ENCODE data around the gene SELENOM. TPM values are rescaled to one million over a fixed set of nuclear protein-coding genes. Genes with fewer than 3 reads are reported as not detected.
A peak's percentile ranks its signal among the peaks of the same experiment; 100 is the strongest.
"Not testable (repeated sequence)": the region's sequence is repeated elsewhere in the genome, so short reads cannot be mapped to it uniquely, and the experiment has no call there.

Gene SELENOM
- total RNA-seq, 6 experiments from 2014 or later: 237 to 356 (median 265) TPM

- H3K9me3 Mint-ChIP-seq: no peaks in the 10 kb centered on the region
- peaks cover 2% of the 10 kb centered on the region for H3K27me3 Mint-ChIP-seq (ENCODE audit: insufficient read depth)
- H3K36me3 Mint-ChIP-seq (ENCODE audit: low read depth): peaks cover 12% of the 10 kb centered on the region; the same call in 1 of the 2 replicates
- no peak for TF ChIP-seq CTCF (IDR thresholded peaks at IDR 0.05)
- DNase-seq: no peak
- no peak overlapping the region for H3K4me3 Mint-ChIP-seq
- no peak overlapping the region for H3K27ac Mint-ChIP-seq
- H3K4me1 Mint-ChIP-seq (ENCODE audit: low read depth): peaks cover 24% of the 10 kb centered on the region
These were observed 29.7 kb downstream of the SELENOM start for GRCh38 chr22:31077681-31078080.

- peaks cover 4% of the 10 kb centered on the region for H3K27me3 Mint-ChIP-seq (ENCODE audit: insufficient read depth)
- no peak for TF ChIP-seq CTCF (IDR thresholded peaks at IDR 0.05)
- H3K36me3 Mint-ChIP-seq (ENCODE audit: low read depth): no peaks in the 10 kb centered on the region
- H3K27ac Mint-ChIP-seq: no peak overlapping the region
- H3K4me3 Mint-ChIP-seq: no peak overlapping the region
- no peaks in the 10 kb centered on the region for H3K9me3 Mint-ChIP-seq
- no peak for DNase-seq
- H3K4me1 Mint-ChIP-seq (ENCODE audit: low read depth): peaks cover 16% of the 10 kb centered on the region
These were observed 31.4 kb downstream of the SELENOM start for GRCh38 chr22:31075961-31076360.

- not testable (repeated sequence) for DNase-seq; H3K4me3 Mint-ChIP-seq; H3K27ac Mint-ChIP-seq; H3K9me3 Mint-ChIP-seq; H3K36me3 Mint-ChIP-seq (ENCODE audit: low read depth); H3K27me3 Mint-ChIP-seq (ENCODE audit: insufficient read depth)
- peaks cover 15% of the 10 kb centered on the region for H3K4me1 Mint-ChIP-seq (ENCODE audit: low read depth)
These were observed 33.7 kb downstream of the SELENOM start for GRCh38 chr22:31073545-31074145.

GRCh38 chr22:31073125-31073524, 34.2 kb downstream of the SELENOM start:
- H3K27ac Mint-ChIP-seq; H3K9me3 Mint-ChIP-seq; H3K4me1 Mint-ChIP-seq (ENCODE audit: low read depth); H3K27me3 Mint-ChIP-seq (ENCODE audit: insufficient read depth); DNase-seq; H3K4me3 Mint-ChIP-seq; H3K36me3 Mint-ChIP-seq (ENCODE audit: low read depth): not testable (repeated sequence)

GRCh38 chr22:31069691-31070314, 37.6 kb downstream of the SELENOM start:
- H3K4me3 Mint-ChIP-seq; H3K27ac Mint-ChIP-seq; H3K36me3 Mint-ChIP-seq (ENCODE audit: low read depth): not testable (repeated sequence)

GRCh38 chr22:31068970-31069369, 38.4 kb downstream of the SELENOM start:
- DNase-seq: no peak
- Mint-ChIP-seq H3K4me3 (no peak overlapping the region), H3K27ac (no peak overlapping the region), H3K36me3 (ENCODE audit: low read depth) (no peaks in the 10 kb centered on the region), H3K27me3 (ENCODE audit: insufficient read depth) (peaks cover 2% of the 10 kb centered on the region; the same call in 1 of the 2 replicates), H3K4me1 (ENCODE audit: low read depth) (peaks cover 9% of the 10 kb centered on the region), H3K9me3 (no peaks in the 10 kb centered on the region)
- no peak for TF ChIP-seq CTCF (IDR thresholded peaks at IDR 0.05)

More at GRCh38 chr22:31069691-31070314, 37.6 kb downstream of the SELENOM start:
- H3K27me3 Mint-ChIP-seq (ENCODE audit: insufficient read depth); H3K4me1 Mint-ChIP-seq (ENCODE audit: low read depth); H3K9me3 Mint-ChIP-seq; DNase-seq: not testable (repeated sequence)

GRCh38 chr22:31064369-31064768, 43.0 kb downstream of the SELENOM start:
- Mint-ChIP-seq H3K9me3 (no peaks in the 10 kb centered on the region), H3K4me3 (peak overlapping the region; percentile 61), H3K36me3 (ENCODE audit: low read depth) (no peaks in the 10 kb centered on the region), H3K4me1 (ENCODE audit: low read depth) (peaks cover 9% of the 10 kb centered on the region), H3K27ac (no peak overlapping the region), H3K27me3 (ENCODE audit: insufficient read depth) (peaks cover 5% of the 10 kb centered on the region; the same call in 1 of the 2 replicates)
- TF ChIP-seq CTCF (IDR thresholded peaks at IDR 0.05): no peak
- DNase-seq: no peak
